Gastroesophageal sphincter (tissue), 3 donors: Measurements from ENCODE around the gene ZNF717.
"Not testable (repeated sequence)": the region's sequence is repeated elsewhere in the genome, so short reads cannot be mapped to it uniquely, and the experiment has no call there.

Experiments used
- CTCF ChIP-seq, 4 experiments: fragments of 200-600 bp in 2 of 4; fragments of 450-650 bp in 2 of 4; sonication (generic) in 1 of 4; IDR thresholded peaks; one replicate each; pipeline ENCODE4 v1.5.1; 2017 to 2019; ENCODE audit warnings: antibody characterized with exemption in 4 of 4, mild to moderate bottlenecking in 2 of 4, moderate library complexity in 2 of 4
- EP300 ChIP-seq: sonication (generic); formaldehyde crosslinking; IDR thresholded peaks from one replicate; pipeline ENCODE4 v1.6.1; 2017; ENCODE audit warnings: antibody characterized with exemption, mild to moderate bottlenecking
- POLR2A ChIP-seq, 2 donors: fragments of 450-650 bp; IDR thresholded peaks; one replicate each; pipeline ENCODE4 v1.6.1; 2017; ENCODE audit warnings: antibody characterized with exemption in 2 of 2, mild to moderate bottlenecking in 2 of 2, moderate library complexity in 1 of 2
- POLR2AphosphoS5 ChIP-seq: sonication (generic); formaldehyde crosslinking; IDR thresholded peaks from one replicate; pipeline ENCODE4 v1.6.1; 2017; ENCODE audit warnings: antibody characterized with exemption

- not testable (repeated sequence) for TF ChIP-seq CTCF (IDR thresholded peaks at IDR 0.05); POLR2AphosphoS5; POLR2A (IDR thresholded peaks at IDR 0.05); EP300
Measured at GRCh38 chr3:75818019-75818418, 32.7 kb upstream of the ZNF717 start.
